Measurements from ENCODE around the gene DNAH17. TPM values are rescaled to one million over a fixed set of nuclear protein-coding genes. Genes with fewer than 3 reads are reported as not detected.

DNAH17 gene
- total and polyA plus RNA-seq, 2 of the 8 experiments (the other 6 are each of a cell fraction or from before 2014, with no cell fraction given) = 0.14 to 0.67 TPM

DNA sequence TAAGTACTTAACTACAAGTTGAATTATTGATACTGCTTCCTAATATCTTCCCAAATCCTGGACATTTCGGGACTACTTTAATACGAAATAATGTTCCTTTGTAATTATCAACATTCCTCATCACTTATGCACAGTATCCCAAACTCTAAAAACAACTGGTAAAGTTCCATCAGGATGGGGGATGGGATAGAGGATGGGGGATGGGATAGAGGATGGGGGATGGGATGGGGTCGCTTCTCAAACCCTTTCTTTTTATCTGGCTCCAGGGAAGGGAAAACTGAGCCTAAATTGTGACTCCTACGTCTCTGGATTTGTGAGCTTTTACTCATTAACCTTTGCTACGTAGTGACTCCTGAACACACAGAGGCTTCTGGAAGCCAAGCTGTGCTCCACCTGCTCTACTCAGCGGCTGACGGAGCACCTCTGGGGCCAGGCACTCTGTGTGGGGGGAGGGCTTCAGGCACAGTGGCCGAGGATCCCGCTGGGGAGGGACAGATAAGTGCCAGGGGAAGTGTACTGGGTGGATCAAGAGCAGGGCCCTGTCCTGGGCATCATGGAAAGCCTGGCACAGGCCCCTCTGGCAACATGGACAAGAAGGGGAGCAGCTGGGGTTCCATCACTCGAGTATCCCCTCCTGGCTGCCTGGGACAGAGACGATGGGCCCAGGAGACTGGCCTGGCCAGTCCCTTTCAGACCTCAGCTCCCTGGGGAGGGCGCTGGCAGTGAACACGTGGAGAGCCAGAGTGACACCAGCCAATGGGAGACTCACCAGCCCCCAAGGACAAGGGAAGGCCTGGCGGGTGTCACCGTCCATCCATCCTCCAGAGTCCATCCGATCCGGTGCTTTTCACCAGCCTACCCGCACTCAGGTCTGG, 142.5 kb downstream of the DNAH17 start:
- Histone ChIP-seq H3K4me3 (ENCODE audit: extremely low read depth in 1 of 4, insufficient read depth in 2 of 4, low read depth in 3 of 4, low read length in 4 of 4) (no peak overlapping the region), H3K18ac (ENCODE audit: extremely low read depth, low read length) (0 out of 2 replicates have a peak overlapping the region, but pooled peaks have one; percentile 29), H4K20me1 (replicated peaks in 1 of 2; ENCODE audit: control insufficient read depth in 1 of 2, insufficient read depth in 2 of 2, low read length in 2 of 2) (no peaks in the 10 kb centered on the region), H3K14ac (ENCODE audit: insufficient read length) (no peak overlapping the region), H2BK120ac (replicated peaks; ENCODE audit: low read depth, low read length) (no peak overlapping the region), H3K9me3 (ENCODE audit: insufficient read depth in 2 of 2, low read depth in 1 of 2, low read length in 1 of 2) (no peaks in the 10 kb centered on the region), H4K91ac (replicated peaks; ENCODE audit: insufficient read length, low read length) (no peak overlapping the region), H2AFZ (ENCODE audit: low read length) (no peak overlapping the region), H3K23me2 (ENCODE audit: low read depth, low read length) (no peaks in the 10 kb centered on the region), H3K79me2 (ENCODE audit: control insufficient read depth in 1 of 2, insufficient read depth in 2 of 2, low read length in 2 of 2) (no peaks in the 10 kb centered on the region), H3K9ac (replicated peaks in 1 of 4; ENCODE audit: extremely low read depth in 1 of 4, low read depth in 3 of 4, low read length in 3 of 4) (no peak overlapping the region), H3K27ac (ENCODE audit: low read depth, low read length) (no peak overlapping the region), H4K8ac (ENCODE audit: extremely low read depth, insufficient read depth, low read length) (peak overlapping the region; percentile 59; the same call in 1 of the 2 replicates), H2BK12ac (ENCODE audit: low read depth, low read length) (peak overlapping the region; percentile 75; the same call in 1 of the 2 replicates), H3K79me1 (ENCODE audit: low read depth, low read length) (no peaks in the 10 kb centered on the region), H2AK5ac (ENCODE audit: low read depth, low read length) (no peak overlapping the region; the same call in 1 of the 2 replicates), H3K56ac (replicated peaks; ENCODE audit: insufficient read length, low read depth, low read length) (no peak overlapping the region), H3K23ac (ENCODE audit: insufficient read length) (no peak overlapping the region), H2BK5ac (ENCODE audit: low read depth, low read length) (no peak overlapping the region), H4K5ac (ENCODE audit: insufficient read length, low read depth, low read length) (no peak overlapping the region), H3K4me2 (ENCODE audit: insufficient read depth in 1 of 2, low read depth in 2 of 2, low read length in 2 of 2) (peak overlapping the region; percentile 11 to 43; a peak in 2 of 4 replicates), H3K36me3 (ENCODE audit: control insufficient read depth in 2 of 4, insufficient read depth in 4 of 4, low read length in 3 of 4) (no peaks in the 10 kb centered on the region), H2BK15ac (ENCODE audit: low read length) (no peak overlapping the region; the same call in 1 of the 2 replicates), H3K27me3 (replicated peaks in 1 of 4; ENCODE audit: control insufficient read depth in 3 of 4, extremely low read depth in 1 of 4, insufficient read depth in 3 of 4, low read length in 3 of 4) (no peaks in the 10 kb centered on the region), H2BK20ac (ENCODE audit: low read length) (no peak overlapping the region), H3K4me1 (replicated peaks in 1 of 4; ENCODE audit: control insufficient read depth in 3 of 4, insufficient read depth in 4 of 4, low read length in 3 of 4) (peaks cover 0 to 33% (median 20%) of the 10 kb centered on the region in 4 experiments; a peak in 6 of 7 replicates), H3K4ac (replicated peaks; ENCODE audit: insufficient read length, low read depth, low read length) (no peak overlapping the region)
- ChIA-PET CTCF (ENCODE audit: partially characterized antibody) (interaction anchor here (0.7 to 4.1 kb wide), 6 partner anchors 11 to 208 kb away, joined by 3 to 16 read pairs (median 4); no protein-coding TSS in a partner anchor), POLR2A (ENCODE audit: partially characterized antibody) (interaction anchor here (0.8 to 1.2 kb wide), 5 partner anchors 9 to 122 kb away, joined by 3 to 5 read pairs (median 3); no protein-coding TSS in a partner anchor)
- peak; percentile 7 for FAIRE-seq
- TF ChIP-seq CHD2 (IDR thresholded peaks at IDR 0.05; ENCODE audit: low read length) (peak; percentile 39; the same call in 1 of the 2 replicates), SIX5 (IDR thresholded peaks at IDR 0.05; ENCODE audit: low read depth, low read length) (no peak), SUZ12 (IDR thresholded peaks at IDR 0.05; ENCODE audit: low read length) (no peak)
- DNase-seq (ENCODE audit: low read depth in 1 of 2, low spot score in 2 of 2) = no peak
- WGBS, 2 experiments (ENCODE audit: extremely low coverage in 1 of 2, insufficient coverage in 1 of 2, insufficient read length in 1 of 2, insufficient replicate concordance in 2 of 2, low coverage in 1 of 2, low lambda C conversion rate in 2 of 2, missing lambda C conversion rate in 1 of 2) = 77% methylated on average over 16 of the region's 18 CpGs; no CpG with 5 or more reads in 1 of the 2 experiments
